ENCODE data around the gene SPPL2C.

DNA sequence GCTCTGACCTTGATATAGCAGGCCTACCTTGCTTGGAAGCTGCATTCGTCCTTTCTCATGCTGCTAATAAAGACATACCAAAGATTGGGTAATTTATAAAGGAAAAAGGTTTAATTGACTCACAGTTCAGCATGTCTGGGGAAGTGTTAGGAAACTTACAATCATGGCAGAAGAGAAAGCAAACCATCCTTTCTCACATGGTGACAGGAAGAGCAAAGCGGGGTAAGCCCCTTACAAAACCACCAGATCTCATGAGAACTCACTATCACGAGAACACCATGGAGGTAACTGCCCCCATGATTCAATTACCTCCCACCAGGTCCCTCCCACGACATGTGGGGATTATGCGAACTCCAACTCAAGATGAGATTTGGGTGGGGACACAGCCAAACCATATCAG is 43.7 kb downstream of the SPPL2C start:
- TF ChIP-seq EZH2 (IDR thresholded peaks at IDR 0.05) (no peak), EZH2phosphoT487 (IDR thresholded peaks at IDR 0.05) (no peak)
- TF ChIP-seq, protein P1, sequence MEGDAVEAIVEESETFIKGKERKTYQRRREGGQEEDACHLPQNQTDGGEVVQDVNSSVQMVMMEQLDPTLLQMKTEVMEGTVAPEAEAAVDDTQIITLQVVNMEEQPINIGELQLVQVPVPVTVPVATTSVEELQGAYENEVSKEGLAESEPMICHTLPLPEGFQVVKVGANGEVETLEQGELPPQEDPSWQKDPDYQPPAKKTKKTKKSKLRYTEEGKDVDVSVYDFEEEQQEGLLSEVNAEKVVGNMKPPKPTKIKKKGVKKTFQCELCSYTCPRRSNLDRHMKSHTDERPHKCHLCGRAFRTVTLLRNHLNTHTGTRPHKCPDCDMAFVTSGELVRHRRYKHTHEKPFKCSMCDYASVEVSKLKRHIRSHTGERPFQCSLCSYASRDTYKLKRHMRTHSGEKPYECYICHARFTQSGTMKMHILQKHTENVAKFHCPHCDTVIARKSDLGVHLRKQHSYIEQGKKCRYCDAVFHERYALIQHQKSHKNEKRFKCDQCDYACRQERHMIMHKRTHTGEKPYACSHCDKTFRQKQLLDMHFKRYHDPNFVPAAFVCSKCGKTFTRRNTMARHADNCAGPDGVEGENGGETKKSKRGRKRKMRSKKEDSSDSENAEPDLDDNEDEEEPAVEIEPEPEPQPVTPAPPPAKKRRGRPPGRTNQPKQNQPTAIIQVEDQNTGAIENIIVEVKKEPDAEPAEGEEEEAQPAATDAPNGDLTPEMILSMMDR (IDR thresholded peaks at IDR 0.05) = no peak
